Transverse colon (tissue), 4 donors: ENCODE results near the gene NPTXR.

ENCODE experiments used
- EP300 ChIP-seq: sonication (generic); formaldehyde crosslinking; IDR thresholded peaks from one replicate; pipeline ENCODE4 v1.6.1; 2017; ENCODE audit warnings: antibody characterized with exemption, low read depth
- POLR2A ChIP-seq: fragments of 450-650 bp; IDR thresholded peaks from one replicate; pipeline ENCODE4 v1.6.1; 2016; ENCODE audit warnings: antibody characterized with exemption, mild to moderate bottlenecking, moderate library complexity
- POLR2AphosphoS5 ChIP-seq, 3 donors: sonication (generic); formaldehyde crosslinking; IDR thresholded peaks; one replicate each; pipeline ENCODE4 v1.6.1; 2016; ENCODE audit warnings: antibody characterized with exemption in 3 of 3
- TF ChIP-seq, protein P1 (sequence below), 5 experiments: fragments of 200-600 bp in 3 of 5; fragments of 450-650 bp in 2 of 5; sonication (generic) in 3 of 5; IDR thresholded peaks; 1 replicate in 2 of 5; 2 replicates in 3 of 5; pipeline ENCODE4 v1.5.1; 2016 to 2017; ENCODE audit warnings: antibody characterized with exemption in 5 of 5, inconsistent platforms in 3 of 5, mild to moderate bottlenecking in 2 of 5, moderate library complexity in 1 of 5

DNA sequence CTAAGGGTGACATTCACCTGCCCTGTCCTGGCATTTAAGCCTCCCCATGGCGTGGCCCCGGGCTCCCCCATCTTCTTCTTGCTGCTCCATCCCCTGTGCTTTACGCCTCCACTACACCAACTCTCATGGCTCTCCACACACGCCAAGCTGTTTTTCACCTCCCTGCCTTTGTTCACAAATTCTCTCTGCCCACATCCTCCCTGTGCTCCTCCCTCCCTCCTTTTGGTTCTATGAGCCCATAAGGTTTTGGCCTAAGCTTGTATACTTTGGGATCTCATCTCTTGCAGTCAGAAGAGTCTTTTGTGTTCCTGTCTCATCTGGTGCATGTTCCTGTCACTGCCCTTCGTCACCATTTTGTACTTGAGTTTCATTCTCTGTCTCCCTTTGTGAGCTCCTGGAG is 45.3 kb downstream of the NPTXR start:
- TF ChIP-seq, protein P1, sequence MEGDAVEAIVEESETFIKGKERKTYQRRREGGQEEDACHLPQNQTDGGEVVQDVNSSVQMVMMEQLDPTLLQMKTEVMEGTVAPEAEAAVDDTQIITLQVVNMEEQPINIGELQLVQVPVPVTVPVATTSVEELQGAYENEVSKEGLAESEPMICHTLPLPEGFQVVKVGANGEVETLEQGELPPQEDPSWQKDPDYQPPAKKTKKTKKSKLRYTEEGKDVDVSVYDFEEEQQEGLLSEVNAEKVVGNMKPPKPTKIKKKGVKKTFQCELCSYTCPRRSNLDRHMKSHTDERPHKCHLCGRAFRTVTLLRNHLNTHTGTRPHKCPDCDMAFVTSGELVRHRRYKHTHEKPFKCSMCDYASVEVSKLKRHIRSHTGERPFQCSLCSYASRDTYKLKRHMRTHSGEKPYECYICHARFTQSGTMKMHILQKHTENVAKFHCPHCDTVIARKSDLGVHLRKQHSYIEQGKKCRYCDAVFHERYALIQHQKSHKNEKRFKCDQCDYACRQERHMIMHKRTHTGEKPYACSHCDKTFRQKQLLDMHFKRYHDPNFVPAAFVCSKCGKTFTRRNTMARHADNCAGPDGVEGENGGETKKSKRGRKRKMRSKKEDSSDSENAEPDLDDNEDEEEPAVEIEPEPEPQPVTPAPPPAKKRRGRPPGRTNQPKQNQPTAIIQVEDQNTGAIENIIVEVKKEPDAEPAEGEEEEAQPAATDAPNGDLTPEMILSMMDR (IDR thresholded peaks at IDR 0.05) = no peak
- TF ChIP-seq POLR2A = no peak
- no peak for TF ChIP-seq POLR2AphosphoS5 (IDR thresholded peaks at IDR 0.05)
- no peak for TF ChIP-seq EP300
